ENCODE data around the gene ATG4C.
"Not testable (repeated sequence)": the region's sequence is repeated elsewhere in the genome, so short reads cannot be mapped to it uniquely, and the experiment has no call there.

Gene ATG4C

DNA sequence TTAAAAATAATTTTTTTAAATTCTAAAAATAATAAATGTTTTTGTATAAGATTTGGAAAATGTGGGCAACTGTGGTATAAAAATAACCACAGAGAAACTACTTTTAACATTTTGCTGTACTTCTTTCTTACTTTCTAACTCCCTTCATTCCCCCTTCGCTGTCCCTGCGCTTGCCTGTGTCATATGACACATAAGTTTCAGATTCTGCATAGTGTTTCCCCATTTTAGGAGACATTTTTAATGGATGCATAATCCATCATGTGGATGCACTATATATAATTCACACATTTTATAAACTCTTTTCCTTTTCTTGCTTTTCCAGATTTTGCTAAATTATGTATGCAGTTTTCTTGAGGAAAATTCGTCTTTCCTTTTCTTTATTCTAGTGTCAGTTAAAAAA lies 16.3 kb downstream of the ATG4C start:
- H3K27ac Mint-ChIP-seq = no peak overlapping the region
- H3K9me3 Mint-ChIP-seq (ENCODE audit: low read depth) = no peaks in the 10 kb centered on the region
- H3K36me3 Mint-ChIP-seq = peaks cover 10% of the 10 kb centered on the region
- H3K4me3 Mint-ChIP-seq = no peak overlapping the region
- no peaks in the 10 kb centered on the region for H3K27me3 Mint-ChIP-seq
- peaks cover 12% of the 10 kb centered on the region for H3K4me1 Mint-ChIP-seq (ENCODE audit: low read depth)

- Mint-ChIP-seq H3K27ac (no peak overlapping the region), H3K36me3 (peaks cover 12% of the 10 kb centered on the region), H3K9me3 (ENCODE audit: low read depth) (no peaks in the 10 kb centered on the region), H3K27me3 (no peaks in the 10 kb centered on the region), H3K4me1 (ENCODE audit: low read depth) (peaks cover 9% of the 10 kb centered on the region), H3K4me3 (no peak overlapping the region)
Observed at GRCh38 chr1:62800825-62801306, 16.9 kb downstream of the ATG4C start.

DNA sequence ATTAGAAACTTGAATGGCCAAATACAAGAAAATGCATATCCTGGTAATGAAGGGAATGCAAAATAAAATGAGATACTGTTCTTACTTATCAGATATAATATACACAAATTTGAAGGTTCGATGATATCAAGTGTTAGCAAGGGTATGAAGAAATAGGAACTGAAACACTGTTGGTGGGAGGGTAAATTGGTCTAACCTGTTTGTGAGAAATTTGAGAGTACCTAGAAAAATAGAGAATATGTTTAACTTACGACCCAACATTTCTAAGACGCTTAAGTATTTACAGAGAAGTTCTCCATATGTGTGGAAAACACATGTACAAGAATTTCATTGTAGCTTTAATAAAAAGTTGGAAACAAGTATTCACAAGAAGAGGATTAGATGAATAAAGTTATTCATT lies 25.9 kb downstream of the ATG4C start:
- no peaks in the 10 kb centered on the region for H3K9me3 Mint-ChIP-seq (ENCODE audit: low read depth)
- H3K36me3 Mint-ChIP-seq = peaks cover 54% of the 10 kb centered on the region
- no peaks in the 10 kb centered on the region for H3K4me1 Mint-ChIP-seq (ENCODE audit: low read depth)
- H3K4me3 Mint-ChIP-seq = no peak overlapping the region
- H3K27ac Mint-ChIP-seq = no peak overlapping the region
- no peaks in the 10 kb centered on the region for H3K27me3 Mint-ChIP-seq

DNA sequence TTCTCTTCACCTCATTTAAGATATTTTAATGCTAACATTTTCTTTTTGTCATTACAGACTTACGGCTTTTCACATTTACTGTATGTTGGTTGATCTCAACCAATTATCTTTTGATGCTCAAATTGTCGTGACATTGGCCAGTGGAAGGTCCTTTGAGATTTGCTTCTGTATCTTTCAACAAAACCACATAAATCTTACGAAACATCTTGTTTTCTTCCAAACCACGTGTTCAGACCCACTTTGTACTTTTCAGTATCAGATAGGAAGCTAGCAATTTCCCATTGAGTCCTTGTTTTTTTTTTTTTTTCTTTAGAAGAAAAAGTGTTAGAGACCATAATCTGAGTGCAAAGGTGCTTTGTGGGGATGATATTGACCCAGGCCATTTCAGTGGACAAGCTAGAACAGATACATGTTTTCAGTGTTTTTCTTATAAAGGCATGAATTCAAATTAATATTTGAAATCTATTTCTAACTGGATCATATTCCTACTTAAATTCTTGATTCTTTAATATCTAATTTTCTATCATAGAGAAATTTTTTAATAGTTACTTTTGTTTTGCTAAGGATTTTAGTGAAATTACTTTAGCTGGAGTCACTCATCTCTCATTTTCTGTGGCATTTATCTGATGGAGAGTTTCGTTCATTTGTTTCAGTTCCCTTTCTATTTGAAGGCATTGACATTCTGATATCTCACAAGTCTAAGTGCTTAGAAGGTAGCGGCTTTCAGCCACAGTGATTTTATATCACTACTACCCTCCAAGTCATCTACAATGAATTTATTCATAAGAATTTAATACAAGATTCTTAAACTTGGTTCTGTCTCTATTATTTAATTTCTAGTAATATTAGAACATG lies 26.7 kb downstream of the ATG4C start:
- no peak overlapping the region for H3K27ac Mint-ChIP-seq
- H3K9me3 Mint-ChIP-seq (ENCODE audit: low read depth) = no peaks in the 10 kb centered on the region
- H3K27me3 Mint-ChIP-seq = no peaks in the 10 kb centered on the region
- no peak overlapping the region for H3K4me3 Mint-ChIP-seq
- no peaks in the 10 kb centered on the region for H3K4me1 Mint-ChIP-seq (ENCODE audit: low read depth)
- H3K36me3 Mint-ChIP-seq = peaks cover 56% of the 10 kb centered on the region

DNA sequence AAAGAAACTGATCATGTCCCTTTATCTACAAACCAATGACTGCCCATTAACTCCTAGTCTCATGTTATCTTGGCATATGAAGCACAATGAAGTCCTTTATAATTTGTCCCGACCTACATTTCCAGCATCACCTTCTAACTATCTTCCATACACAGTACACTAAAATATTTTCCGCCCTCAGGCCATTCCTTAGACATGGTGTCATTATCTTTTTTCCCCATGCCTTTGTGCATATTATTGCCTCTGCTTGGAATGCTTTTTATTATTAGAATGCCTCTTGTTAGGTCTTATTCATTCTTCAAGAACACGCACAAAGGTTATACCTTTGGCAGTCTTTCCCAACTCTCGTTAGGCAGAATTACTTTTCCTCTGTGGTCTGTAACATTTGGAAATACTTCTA lies 39.6 kb downstream of the ATG4C start:
- Mint-ChIP-seq H3K36me3 (peaks cover 30% of the 10 kb centered on the region), H3K4me1 (ENCODE audit: low read depth) (no peaks in the 10 kb centered on the region), H3K4me3 (no peak overlapping the region), H3K27ac (no peak overlapping the region), H3K27me3 (no peaks in the 10 kb centered on the region), H3K9me3 (ENCODE audit: low read depth) (no peaks in the 10 kb centered on the region)

GRCh38 chr1:62826901-62827300 lies 43.0 kb downstream of the ATG4C start:
- Mint-ChIP-seq H3K4me3 (no peak overlapping the region), H3K36me3 (peaks cover 21% of the 10 kb centered on the region), H3K27me3 (no peaks in the 10 kb centered on the region), H3K27ac (no peak overlapping the region), H3K4me1 (ENCODE audit: low read depth) (no peaks in the 10 kb centered on the region), H3K9me3 (ENCODE audit: low read depth) (no peaks in the 10 kb centered on the region)

- H3K9me3 Mint-ChIP-seq (ENCODE audit: low read depth); H3K4me3 Mint-ChIP-seq; H3K4me1 Mint-ChIP-seq (ENCODE audit: low read depth); H3K27ac Mint-ChIP-seq; H3K27me3 Mint-ChIP-seq: not testable (repeated sequence)
- H3K36me3 Mint-ChIP-seq = peaks cover 21% of the 10 kb centered on the region
Observed at GRCh38 chr1:62827786-62828185, 43.9 kb downstream of the ATG4C start.

- H3K36me3 Mint-ChIP-seq = peaks cover 7% of the 10 kb centered on the region
- H3K9me3 Mint-ChIP-seq (ENCODE audit: low read depth) = no peaks in the 10 kb centered on the region
- H3K27me3 Mint-ChIP-seq = no peaks in the 10 kb centered on the region
Observed at GRCh38 chr1:62832276-62832675, 48.3 kb downstream of the ATG4C start.

DNA sequence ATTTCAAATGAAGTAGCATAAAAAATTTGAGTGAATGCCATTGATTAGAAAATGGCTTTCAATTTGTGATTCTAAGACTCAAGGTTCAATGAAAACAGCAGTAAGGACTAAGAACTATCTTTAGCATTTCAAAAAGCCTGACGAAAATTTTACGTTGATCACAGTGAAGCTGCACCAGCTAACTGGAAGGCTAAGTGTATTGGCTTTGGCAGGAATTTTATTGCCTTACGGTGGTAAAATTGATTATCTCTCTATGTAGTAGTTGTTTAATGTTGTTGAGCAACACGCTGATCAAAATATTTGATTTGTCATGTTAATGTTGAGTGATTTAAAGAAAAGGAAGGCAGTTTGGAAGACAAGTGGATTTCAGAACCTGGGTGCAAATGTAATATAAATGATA lies 49.6 kb downstream of the ATG4C start:
- Mint-ChIP-seq H3K4me1 (ENCODE audit: low read depth) (no peaks in the 10 kb centered on the region), H3K27me3 (no peaks in the 10 kb centered on the region), H3K27ac (no peak overlapping the region), H3K9me3 (ENCODE audit: low read depth) (no peaks in the 10 kb centered on the region), H3K36me3 (no peaks in the 10 kb centered on the region), H3K4me3 (no peak overlapping the region)

More at GRCh38 chr1:62832276-62832675, 48.3 kb downstream of the ATG4C start:
- no peak overlapping the region for H3K4me3 Mint-ChIP-seq
- H3K4me1 Mint-ChIP-seq (ENCODE audit: low read depth) = no peaks in the 10 kb centered on the region
- H3K27ac Mint-ChIP-seq = no peak overlapping the region

DNA sequence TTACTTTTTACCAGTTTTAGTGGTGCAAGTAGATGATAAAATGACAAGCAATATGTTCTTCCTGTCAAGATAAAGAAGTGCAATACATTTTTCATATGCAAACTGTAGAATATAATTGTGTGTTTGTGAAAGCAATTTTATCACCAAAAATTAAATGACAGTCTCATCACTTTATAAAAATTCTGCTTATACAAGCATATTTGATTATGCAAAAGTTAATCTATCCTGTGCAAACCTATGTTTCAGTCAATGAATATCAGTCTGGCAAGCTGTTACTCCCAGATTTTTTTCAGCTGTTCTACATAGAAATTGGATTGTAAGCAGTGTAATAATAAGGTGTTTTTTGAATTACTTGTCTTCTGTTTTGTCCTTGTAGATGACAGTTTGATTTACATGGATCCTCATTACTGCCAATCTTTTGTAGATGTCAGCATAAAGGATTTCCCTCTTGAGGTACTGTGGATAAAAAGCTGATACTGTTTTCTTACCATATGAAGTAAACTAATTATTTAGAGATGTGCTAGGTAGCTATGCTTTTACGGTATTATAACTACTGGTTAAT lies 50.5 kb downstream of the ATG4C start:
- Mint-ChIP-seq H3K27ac (no peak overlapping the region), H3K4me3 (no peak overlapping the region), H3K4me1 (ENCODE audit: low read depth) (no peaks in the 10 kb centered on the region), H3K9me3 (ENCODE audit: low read depth) (no peaks in the 10 kb centered on the region), H3K27me3 (no peaks in the 10 kb centered on the region), H3K36me3 (no peaks in the 10 kb centered on the region)

GRCh38 chr1:62836856-62837540 lies 53.1 kb downstream of the ATG4C start:
- H3K4me3 Mint-ChIP-seq = no peak overlapping the region
- H3K4me1 Mint-ChIP-seq (ENCODE audit: low read depth) = no peaks in the 10 kb centered on the region
- no peak overlapping the region for H3K27ac Mint-ChIP-seq
- H3K9me3 Mint-ChIP-seq (ENCODE audit: low read depth) = no peaks in the 10 kb centered on the region
- no peaks in the 10 kb centered on the region for H3K27me3 Mint-ChIP-seq
- H3K36me3 Mint-ChIP-seq = no peaks in the 10 kb centered on the region

DNA sequence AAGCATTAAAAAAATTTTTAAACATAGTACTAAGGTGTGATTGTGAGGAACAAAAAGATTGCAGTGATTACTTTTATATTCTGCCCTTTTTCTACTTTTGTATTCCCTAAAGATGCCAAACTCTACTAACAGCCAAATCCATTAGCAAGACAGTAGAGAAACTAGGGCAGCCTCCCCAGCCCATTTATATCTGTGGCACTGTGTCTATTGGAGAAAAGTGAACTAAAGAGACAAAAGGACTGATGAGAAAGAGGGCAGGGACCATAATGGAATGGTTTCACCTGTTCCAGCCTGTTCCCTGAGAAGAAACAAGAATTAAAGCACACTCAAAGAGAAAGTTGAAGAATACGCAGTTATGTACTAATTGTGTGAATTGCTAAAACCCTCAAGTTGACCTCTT lies 56.6 kb downstream of the ATG4C start:
- H3K9me3 Mint-ChIP-seq (ENCODE audit: low read depth) = no peaks in the 10 kb centered on the region
- H3K4me1 Mint-ChIP-seq (ENCODE audit: low read depth) = no peaks in the 10 kb centered on the region
- no peak overlapping the region for H3K4me3 Mint-ChIP-seq
- H3K27ac Mint-ChIP-seq = no peak overlapping the region
- peaks cover 3% of the 10 kb centered on the region for H3K36me3 Mint-ChIP-seq
- no peaks in the 10 kb centered on the region for H3K27me3 Mint-ChIP-seq

DNA sequence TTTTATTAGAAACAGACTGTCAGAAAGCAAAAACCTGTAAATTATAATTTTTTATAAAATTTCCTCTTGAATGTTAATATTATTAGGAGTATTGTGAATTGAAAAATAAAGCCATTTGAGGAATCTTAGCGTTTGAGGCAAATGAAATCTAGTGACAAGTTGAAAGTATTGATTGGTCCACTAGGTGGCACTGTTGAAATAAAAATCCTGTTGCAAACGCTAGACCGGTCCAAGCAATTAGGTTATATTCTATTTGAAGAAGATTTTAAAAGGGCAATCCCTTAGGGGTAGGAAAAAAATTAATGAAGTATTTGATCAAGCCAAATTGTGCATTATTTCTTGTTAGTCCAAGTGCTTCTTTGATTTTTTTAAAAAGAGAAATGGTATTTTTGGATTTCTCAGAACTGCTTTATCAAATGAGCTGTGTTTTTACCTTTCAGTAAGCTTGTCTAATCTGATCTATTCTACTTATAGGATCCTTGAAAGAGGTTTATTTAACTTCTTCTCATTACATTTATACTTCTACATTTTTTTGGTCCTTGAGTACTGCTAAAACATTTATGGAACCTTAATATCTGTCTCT lies 57.7 kb downstream of the ATG4C start:
- H3K36me3 Mint-ChIP-seq = peaks cover 3% of the 10 kb centered on the region
- no peak overlapping the region for H3K27ac Mint-ChIP-seq
- H3K9me3 Mint-ChIP-seq (ENCODE audit: low read depth) = no peaks in the 10 kb centered on the region
- no peaks in the 10 kb centered on the region for H3K27me3 Mint-ChIP-seq
- no peaks in the 10 kb centered on the region for H3K4me1 Mint-ChIP-seq (ENCODE audit: low read depth)
- no peak overlapping the region for H3K4me3 Mint-ChIP-seq

DNA sequence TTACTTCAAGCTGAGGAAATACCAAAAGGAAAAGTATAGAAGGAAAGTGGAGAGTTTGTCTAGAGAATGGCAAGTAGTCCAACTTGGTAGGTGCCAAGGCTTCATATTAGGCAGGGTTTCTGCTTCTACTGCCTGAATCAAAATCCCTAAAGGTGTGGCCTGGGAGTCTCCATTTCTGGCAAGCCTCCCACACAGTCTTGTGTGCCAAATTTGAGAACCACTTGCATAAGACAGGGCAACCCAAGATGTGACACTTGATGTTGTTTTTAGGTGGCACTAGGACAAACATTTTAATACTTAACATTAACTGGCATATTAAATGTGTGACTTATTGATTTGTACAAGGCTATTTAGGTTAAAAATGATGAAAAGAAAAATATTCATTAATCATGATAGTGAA lies 60.1 kb downstream of the ATG4C start:
- no peak overlapping the region for H3K4me3 Mint-ChIP-seq
- no peaks in the 10 kb centered on the region for H3K4me1 Mint-ChIP-seq (ENCODE audit: low read depth)
- H3K27ac Mint-ChIP-seq = no peak overlapping the region
- H3K27me3 Mint-ChIP-seq = no peaks in the 10 kb centered on the region
- H3K9me3 Mint-ChIP-seq (ENCODE audit: low read depth) = no peaks in the 10 kb centered on the region
- peaks cover 3% of the 10 kb centered on the region for H3K36me3 Mint-ChIP-seq

DNA sequence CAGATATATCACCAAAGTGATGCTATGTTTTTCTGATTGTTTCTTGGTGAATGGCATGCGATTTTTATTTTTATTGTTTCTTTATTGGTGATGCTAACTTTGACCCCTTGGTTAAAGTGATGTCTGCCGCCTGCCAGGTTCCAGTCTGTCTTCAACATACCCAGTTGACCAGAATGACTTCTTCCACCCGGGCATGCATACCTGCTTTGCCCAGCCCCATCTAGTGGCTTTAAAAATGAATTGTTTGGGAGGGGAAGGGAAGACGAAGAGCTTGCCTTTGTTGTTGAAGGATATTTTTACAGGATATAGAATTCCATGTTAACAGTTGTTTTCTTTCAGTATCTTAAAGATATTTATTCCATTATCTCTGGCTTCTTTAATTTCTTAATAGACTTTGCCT lies 65.1 kb downstream of the ATG4C start:
- Mint-ChIP-seq H3K27ac (no peak overlapping the region), H3K4me3 (no peak overlapping the region), H3K27me3 (no peaks in the 10 kb centered on the region), H3K9me3 (ENCODE audit: low read depth) (no peaks in the 10 kb centered on the region), H3K4me1 (ENCODE audit: low read depth) (no peaks in the 10 kb centered on the region), H3K36me3 (peaks cover 9% of the 10 kb centered on the region)
